Stimulated activated CD8-positive, alpha-beta memory T cell treated with anti-CD3 and anti-CD28 coated beads, Interleukin-4, amount 100 ng/mL, for 4 hours (primary cell): ENCODE measurements around the gene NRIP3.

Source experiments
- DNase-seq, 2 donors: peaks; one replicate each; pipeline ENCODE4 v3.0.0-alpha.2; 2020; ENCODE audit warnings: low read depth in 2 of 2, low spot score in 1 of 2

The NRIP3 gene

DNA sequence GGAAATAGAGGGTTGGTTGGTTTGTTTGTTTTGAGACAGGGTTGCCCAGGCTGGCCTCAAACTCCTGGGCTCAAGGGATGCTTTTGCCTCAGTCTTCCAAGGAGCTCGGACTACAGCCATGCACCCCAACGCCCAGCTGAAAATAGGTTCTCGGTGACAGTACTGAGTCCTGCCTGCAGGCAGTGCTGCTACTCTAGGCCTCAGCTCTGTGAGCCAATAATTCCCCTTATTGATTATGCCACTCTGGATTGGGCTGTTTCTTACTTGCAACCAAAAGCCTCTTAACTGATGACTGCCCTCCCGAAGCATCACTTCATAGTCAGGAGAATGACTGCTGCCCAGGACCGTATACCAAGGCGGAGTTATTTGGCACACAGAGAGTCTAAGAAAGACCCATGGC lies 69.9 kb downstream of the NRIP3 start:
- no peak for DNase-seq

DNA sequence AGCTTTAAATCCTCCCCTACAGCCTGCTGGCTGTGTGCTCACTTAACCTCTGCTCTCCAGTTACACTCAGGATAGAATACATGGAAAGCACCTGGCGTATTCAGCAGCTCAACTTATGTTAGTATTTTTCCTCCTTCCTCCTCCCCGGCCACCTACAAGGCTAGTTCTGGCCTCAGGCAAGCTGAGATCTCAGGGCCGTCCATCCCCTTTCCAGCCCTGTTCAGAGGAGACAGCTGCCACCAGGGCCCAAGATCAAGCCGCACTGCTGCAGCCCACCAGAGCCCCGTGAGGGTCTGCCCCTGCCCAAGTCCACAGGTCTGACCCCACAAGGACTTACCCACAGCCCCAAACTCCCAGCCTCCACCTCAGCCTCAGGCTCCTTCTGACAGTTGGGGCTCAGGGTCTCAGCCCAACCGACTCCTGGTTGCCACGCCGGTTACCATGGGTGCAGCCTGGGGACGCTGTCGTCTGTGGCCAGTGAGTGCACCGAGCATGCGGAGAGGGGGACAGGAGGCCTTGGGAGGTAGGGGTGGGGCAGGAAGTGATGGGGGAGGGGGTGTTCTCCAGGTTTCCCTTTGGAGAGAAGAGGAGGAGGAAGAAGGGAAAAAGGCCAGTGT lies 71.1 kb downstream of the NRIP3 start, which contains the start of gene C11orf16:
TSS of gene C11orf16 (minus strand) at position 384 of the 617 bp plus-strand sequence. CDS start 639 bp downstream, outside the sequence.
- DNase-seq, result no peak
